ENCODE measurements around the gene GPR65. TPM values are rescaled to one million over a fixed set of nuclear protein-coding genes. Genes with fewer than 3 reads are reported as not detected.
A peak's percentile ranks its signal among the peaks of the same experiment; 100 is the strongest.

Gene GPR65
- total and polyA plus RNA-seq, 9 of the 15 experiments (the other 6 are each of a cell fraction or from before 2014, with no cell fraction given) = 0.03 to 0.11 (median 0.04) TPM; not detected in 6

DNA sequence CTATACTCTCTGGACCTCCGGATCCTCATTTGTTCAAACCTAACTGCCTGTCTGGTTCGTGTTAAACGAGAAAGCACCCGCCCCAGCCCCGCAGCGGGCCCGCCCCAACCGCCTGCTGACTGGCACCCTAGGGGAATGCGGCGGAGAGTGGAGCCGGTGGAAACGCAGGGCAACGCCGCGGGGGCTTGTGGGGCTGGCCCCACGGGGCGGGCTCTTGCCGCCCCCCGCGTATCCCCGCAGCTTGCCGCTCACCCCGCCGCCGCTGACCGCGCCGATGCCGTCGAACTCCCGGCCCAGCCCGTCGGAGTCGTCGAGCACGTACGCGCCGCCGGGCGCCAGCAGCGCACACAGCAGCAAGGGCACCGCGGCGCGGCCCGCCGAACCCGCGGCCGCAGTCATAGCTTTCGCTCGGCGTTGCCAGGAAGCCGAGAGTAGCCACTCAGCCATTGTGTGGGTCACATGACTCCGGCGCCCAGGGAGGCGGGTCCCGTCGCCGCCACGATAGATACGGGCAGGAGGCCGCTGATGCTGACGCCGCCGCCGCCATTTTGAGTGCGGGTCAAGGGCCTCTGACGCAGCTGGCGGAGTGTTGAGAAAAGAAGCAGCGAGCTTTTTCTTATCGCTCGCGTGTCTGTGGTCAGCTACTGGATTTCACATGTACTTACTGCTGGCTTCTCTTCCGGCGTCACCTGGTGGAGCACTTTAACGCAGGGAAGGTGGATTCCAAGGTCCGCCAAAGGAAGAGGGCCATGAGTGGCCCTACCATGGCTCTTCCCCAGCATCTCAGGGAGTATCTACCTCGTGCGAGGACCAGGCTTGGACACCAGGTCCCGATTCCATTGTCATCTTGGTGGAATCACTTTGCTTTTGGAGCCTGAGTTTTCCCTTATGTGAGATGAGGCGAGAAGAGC, 12.0 kb upstream of the GPR65 start, which contains the start of gene GALC (continued):
- TF ChIP-seq, protein P1, sequence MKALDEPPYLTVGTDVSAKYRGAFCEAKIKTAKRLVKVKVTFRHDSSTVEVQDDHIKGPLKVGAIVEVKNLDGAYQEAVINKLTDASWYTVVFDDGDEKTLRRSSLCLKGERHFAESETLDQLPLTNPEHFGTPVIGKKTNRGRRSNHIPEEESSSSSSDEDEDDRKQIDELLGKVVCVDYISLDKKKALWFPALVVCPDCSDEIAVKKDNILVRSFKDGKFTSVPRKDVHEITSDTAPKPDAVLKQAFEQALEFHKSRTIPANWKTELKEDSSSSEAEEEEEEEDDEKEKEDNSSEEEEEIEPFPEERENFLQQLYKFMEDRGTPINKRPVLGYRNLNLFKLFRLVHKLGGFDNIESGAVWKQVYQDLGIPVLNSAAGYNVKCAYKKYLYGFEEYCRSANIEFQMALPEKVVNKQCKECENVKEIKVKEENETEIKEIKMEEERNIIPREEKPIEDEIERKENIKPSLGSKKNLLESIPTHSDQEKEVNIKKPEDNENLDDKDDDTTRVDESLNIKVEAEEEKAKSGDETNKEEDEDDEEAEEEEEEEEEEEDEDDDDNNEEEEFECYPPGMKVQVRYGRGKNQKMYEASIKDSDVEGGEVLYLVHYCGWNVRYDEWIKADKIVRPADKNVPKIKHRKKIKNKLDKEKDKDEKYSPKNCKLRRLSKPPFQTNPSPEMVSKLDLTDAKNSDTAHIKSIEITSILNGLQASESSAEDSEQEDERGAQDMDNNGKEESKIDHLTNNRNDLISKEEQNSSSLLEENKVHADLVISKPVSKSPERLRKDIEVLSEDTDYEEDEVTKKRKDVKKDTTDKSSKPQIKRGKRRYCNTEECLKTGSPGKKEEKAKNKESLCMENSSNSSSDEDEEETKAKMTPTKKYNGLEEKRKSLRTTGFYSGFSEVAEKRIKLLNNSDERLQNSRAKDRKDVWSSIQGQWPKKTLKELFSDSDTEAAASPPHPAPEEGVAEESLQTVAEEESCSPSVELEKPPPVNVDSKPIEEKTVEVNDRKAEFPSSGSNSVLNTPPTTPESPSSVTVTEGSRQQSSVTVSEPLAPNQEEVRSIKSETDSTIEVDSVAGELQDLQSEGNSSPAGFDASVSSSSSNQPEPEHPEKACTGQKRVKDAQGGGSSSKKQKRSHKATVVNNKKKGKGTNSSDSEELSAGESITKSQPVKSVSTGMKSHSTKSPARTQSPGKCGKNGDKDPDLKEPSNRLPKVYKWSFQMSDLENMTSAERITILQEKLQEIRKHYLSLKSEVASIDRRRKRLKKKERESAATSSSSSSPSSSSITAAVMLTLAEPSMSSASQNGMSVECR (CRISPR knock-in tag; IDR thresholded peaks at IDR 0.05) = peak; percentile 83; the same call in 1 of the 2 replicates
- TF ChIP-seq ZNF586 (CRISPR knock-in tag; conservative IDR thresholded peaks at IDR 0.05) = no peak
- peak; percentile 51; the same call in 1 of the 2 replicates for TF ChIP-seq ARID1B (IDR thresholded peaks at IDR 0.05)
- no peak for TF ChIP-seq CHD1 (IDR thresholded peaks at IDR 0.05; ENCODE audit: low read length)
- TF ChIP-seq ZNF24 (IDR thresholded peaks at IDR 0.05) = no peak
- no peak for TF ChIP-seq CHD2 (IDR thresholded peaks at IDR 0.05; ENCODE audit: low read depth, low read length)
- TF ChIP-seq ZNF785 (CRISPR knock-in tag; IDR thresholded peaks at IDR 0.05) = no peak
- no peak for TF ChIP-seq XRCC5 (IDR thresholded peaks at IDR 0.05; ENCODE audit: low read depth, low read length)
- no peak for TF ChIP-seq ERF (CRISPR knock-in tag; IDR thresholded peaks at IDR 0.05)
- TF ChIP-seq EP300 (IDR thresholded peaks at IDR 0.05; ENCODE audit: low read length) = peak; percentile 33; the same call in 1 of the 2 replicates
- no peak for TF ChIP-seq ARHGAP35 (IDR thresholded peaks at IDR 0.05; ENCODE audit: partially characterized antibody)
- TF ChIP-seq SMARCE1 (IDR thresholded peaks at IDR 0.05) = no peak
- TF ChIP-seq ZNF232 (CRISPR knock-in tag; IDR thresholded peaks at IDR 0.05) = 0 out of 2 replicates have a peak, but pooled peaks have one; percentile 49
- TF ChIP-seq, protein P2, sequence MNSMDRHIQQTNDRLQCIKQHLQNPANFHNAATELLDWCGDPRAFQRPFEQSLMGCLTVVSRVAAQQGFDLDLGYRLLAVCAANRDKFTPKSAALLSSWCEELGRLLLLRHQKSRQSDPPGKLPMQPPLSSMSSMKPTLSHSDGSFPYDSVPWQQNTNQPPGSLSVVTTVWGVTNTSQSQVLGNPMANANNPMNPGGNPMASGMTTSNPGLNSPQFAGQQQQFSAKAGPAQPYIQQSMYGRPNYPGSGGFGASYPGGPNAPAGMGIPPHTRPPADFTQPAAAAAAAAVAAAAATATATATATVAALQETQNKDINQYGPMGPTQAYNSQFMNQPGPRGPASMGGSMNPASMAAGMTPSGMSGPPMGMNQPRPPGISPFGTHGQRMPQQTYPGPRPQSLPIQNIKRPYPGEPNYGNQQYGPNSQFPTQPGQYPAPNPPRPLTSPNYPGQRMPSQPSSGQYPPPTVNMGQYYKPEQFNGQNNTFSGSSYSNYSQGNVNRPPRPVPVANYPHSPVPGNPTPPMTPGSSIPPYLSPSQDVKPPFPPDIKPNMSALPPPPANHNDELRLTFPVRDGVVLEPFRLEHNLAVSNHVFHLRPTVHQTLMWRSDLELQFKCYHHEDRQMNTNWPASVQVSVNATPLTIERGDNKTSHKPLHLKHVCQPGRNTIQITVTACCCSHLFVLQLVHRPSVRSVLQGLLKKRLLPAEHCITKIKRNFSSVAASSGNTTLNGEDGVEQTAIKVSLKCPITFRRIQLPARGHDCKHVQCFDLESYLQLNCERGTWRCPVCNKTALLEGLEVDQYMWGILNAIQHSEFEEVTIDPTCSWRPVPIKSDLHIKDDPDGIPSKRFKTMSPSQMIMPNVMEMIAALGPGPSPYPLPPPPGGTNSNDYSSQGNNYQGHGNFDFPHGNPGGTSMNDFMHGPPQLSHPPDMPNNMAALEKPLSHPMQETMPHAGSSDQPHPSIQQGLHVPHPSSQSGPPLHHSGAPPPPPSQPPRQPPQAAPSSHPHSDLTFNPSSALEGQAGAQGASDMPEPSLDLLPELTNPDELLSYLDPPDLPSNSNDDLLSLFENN (IDR thresholded peaks at IDR 0.05; ENCODE audit: low read depth in 2 of 2, low read length in 2 of 2) = 0 out of 4 replicates have a peak, but pooled peaks of 1 of the 2 experiments have one; percentile 29
- TF ChIP-seq BHLHE40 (IDR thresholded peaks at IDR 0.05; ENCODE audit: low read length) = peak; percentile 76
- peak; percentile 67 for TF ChIP-seq POLR2A (conservative IDR thresholded peaks at IDR 0.05)
- no peak for TF ChIP-seq HMG20A (CRISPR knock-in tag; conservative IDR thresholded peaks at IDR 0.05)
- no peak for TF ChIP-seq EWSR1 (IDR thresholded peaks at IDR 0.05; ENCODE audit: borderline replicate concordance, low read depth, partially characterized antibody)
- no peak for TF ChIP-seq SPI1 (IDR thresholded peaks at IDR 0.05; ENCODE audit: borderline replicate concordance, low read depth, low read length)

Measured in K562 (cell line).